HG03442 (cell line): ENCODE measurements around the gene AIP.

Experiments
- ATAC-seq: cut with Tn5 transposase; IDR thresholded peaks from one replicate; pipeline ENCODE4 v1.9.1; 2021; ENCODE audit warnings: mild to moderate bottlenecking, moderate library complexity; ENCODE audit not compliant: unreplicated experiment

The AIP gene

GRCh38 chr11:67482827-67483798 lies at the start of gene AIP:
TSS of gene AIP (plus strand) at chr11:67483026. CDS start at chr11:67483159, 133 bp downstream.
- peak; percentile 57 for ATAC-seq

GRCh38 chr11:67433536-67434394 lies 49.1 kb upstream of the AIP start:
- ATAC-seq = no peak

GRCh38 chr11:67434395-67434881 lies 48.4 kb upstream of the AIP start:
- no peak for ATAC-seq

- ATAC-seq = no peak
Observed at GRCh38 chr11:67435031-67435726, 47.6 kb upstream of the AIP start.

- ATAC-seq = no peak
Observed at GRCh38 chr11:67435727-67436458, 46.9 kb upstream of the AIP start.

GRCh38 chr11:67436459-67437081 lies 46.3 kb upstream of the AIP start:
- ATAC-seq = no peak

GRCh38 chr11:67437082-67437808 lies 45.6 kb upstream of the AIP start, which contains the start of gene PTPRCAP:
TSS of gene PTPRCAP (minus strand) at chr11:67437682. CDS start at chr11:67437619, 63 bp downstream.
- ATAC-seq = no peak

GRCh38 chr11:67437809-67438157 lies 45.0 kb upstream of the AIP start:
- ATAC-seq = no peak

- ATAC-seq = no peak
Observed at GRCh38 chr11:67438158-67438902, 44.5 kb upstream of the AIP start.

GRCh38 chr11:67439321-67440228 lies 43.3 kb upstream of the AIP start:
- no peak for ATAC-seq

- no peak for ATAC-seq
Observed at GRCh38 chr11:67440229-67441097, 42.4 kb upstream of the AIP start.

GRCh38 chr11:67441098-67441563 lies 41.7 kb upstream of the AIP start:
- no peak for ATAC-seq

GRCh38 chr11:67441731-67442351 lies 41.0 kb upstream of the AIP start:
- no peak for ATAC-seq

- ATAC-seq = no peak
Observed at GRCh38 chr11:67442504-67443404, 40.1 kb upstream of the AIP start.

GRCh38 chr11:67445515-67445914 lies 37.3 kb upstream of the AIP start:
- no peak for ATAC-seq
